Omental fat pad (tissue), 4 donors: Measurements from ENCODE around the gene ACTN4. TPM values are rescaled to one million over a fixed set of nuclear protein-coding genes. Genes with fewer than 3 reads are reported as not detected.
A peak's percentile ranks its signal among the peaks of the same experiment; 100 is the strongest.

Experiments used
- ATAC-seq: fragments of 150-250 bp; one replicate; pipeline ENCODE4 v1.9.1; 2016; ENCODE audit warnings: mild to moderate bottlenecking, moderate library complexity; ENCODE audit not compliant: low FRiP score
- DNase-seq: peaks from one replicate; pipeline ENCODE4 v3.0.0-alpha.2; 2019; ENCODE audit warnings: low spot score
- CTCF ChIP-seq, 3 donors: fragments of 450-650 bp; IDR thresholded peaks; one replicate each; pipeline ENCODE4 v1.5.1; 2016 to 2017; ENCODE audit warnings: antibody characterized with exemption in 3 of 3, mild to moderate bottlenecking in 3 of 3, moderate library complexity in 2 of 3
- total RNA-seq, 4 donors: library from RNA; depleted of rRNA; stranded (reverse); fragments of >200 nt; gene quantifications; one replicate each; pipeline ENCODE4 v1.1.0, GENCODE V29; 2016

ACTN4 gene
- total RNA-seq, 4 donors from 2014 or later = 290 to 517 (median 367) TPM

GRCh38 chr19:38717855-38718254, 70.4 kb downstream of the ACTN4 start:
- no peak for DNase-seq
- TF ChIP-seq CTCF (IDR thresholded peaks at IDR 0.05) = no peak
- no peak for ATAC-seq

- TF ChIP-seq CTCF (IDR thresholded peaks at IDR 0.05) = no peak
- no peak for DNase-seq
- peak; percentile 20 for ATAC-seq
These were observed 71.5 kb downstream of the ACTN4 start for GRCh38 chr19:38718747-38719543.

GRCh38 chr19:38719761-38720558, 72.5 kb downstream of the ACTN4 start:
- ATAC-seq (no peak), DNase-seq (no peak)
- TF ChIP-seq CTCF (IDR thresholded peaks at IDR 0.05) = no peak

GRCh38 chr19:38720559-38721236, 73.2 kb downstream of the ACTN4 start:
- DNase-seq (no peak), ATAC-seq (no peak)
- TF ChIP-seq CTCF (IDR thresholded peaks at IDR 0.05) = no peak

GRCh38 chr19:38721496-38721895, 74.0 kb downstream of the ACTN4 start:
- no peak for ATAC-seq
- no peak for DNase-seq
- TF ChIP-seq CTCF (IDR thresholded peaks at IDR 0.05) = no peak

GRCh38 chr19:38721979-38722773, 74.7 kb downstream of the ACTN4 start:
- DNase-seq (no peak), ATAC-seq (no peak)
- TF ChIP-seq CTCF (IDR thresholded peaks at IDR 0.05) = no peak
